HFF-Myc (cell line): ENCODE measurements around the gene SIMC1.
A peak's percentile ranks its signal among the peaks of the same experiment; 100 is the strongest.

Experiments used
- DNase-seq: peaks from one replicate; pipeline ENCODE4 v3.0.0-alpha.2; 2011; ENCODE audit warnings: low read depth; ENCODE audit errors: extremely low read depth
- H3K4me3 ChIP-seq: replicated peaks from 2 replicates; pipeline ENCODE4 v1.5.1; 2011; ENCODE audit warnings: low read depth, mild to moderate bottlenecking, control low read depth, low read length
- TF ChIP-seq, protein P1 (sequence below): IDR thresholded peaks from 2 replicates; pipeline ENCODE4 v1.5.1; 2012; ENCODE audit warnings: mild to moderate bottlenecking, low read depth, low read length, control low read depth; ENCODE audit errors: missing control alignments

The SIMC1 gene

DNA sequence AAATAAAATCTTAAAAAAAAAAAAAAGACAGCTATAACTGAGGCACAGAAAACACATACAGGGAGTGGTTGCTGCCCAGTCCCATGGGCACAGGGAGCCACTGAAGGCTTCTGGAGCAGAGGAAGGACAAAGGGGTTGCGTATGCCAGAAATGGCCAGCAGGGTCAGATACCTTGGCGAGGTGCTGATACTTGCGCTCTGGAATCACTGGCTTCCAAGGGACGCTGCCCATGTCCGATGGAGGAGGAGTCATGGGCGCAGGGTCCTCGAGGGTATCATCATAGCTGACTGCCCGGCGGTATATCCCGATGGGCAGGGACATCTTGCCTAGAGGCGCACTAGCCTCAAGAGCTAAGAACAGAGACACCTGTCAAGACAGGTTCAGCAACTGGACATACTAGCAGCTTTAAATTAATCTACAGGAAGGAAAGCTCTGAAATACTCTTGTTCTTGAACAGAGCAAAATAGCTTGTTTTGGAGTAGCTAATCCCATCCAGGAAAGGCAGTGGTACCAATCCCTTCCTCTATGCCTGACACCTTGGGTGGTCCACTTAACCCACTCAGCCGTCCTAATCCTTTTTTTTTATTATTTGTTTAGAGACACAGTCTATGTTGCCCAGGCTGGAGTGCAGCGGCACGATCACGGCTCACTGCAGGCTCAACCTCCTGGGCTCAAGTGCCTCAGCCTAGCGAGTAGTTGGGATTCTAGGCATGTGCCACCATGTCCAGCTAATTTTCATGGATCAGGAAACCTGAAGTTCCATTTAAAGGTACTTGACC lies 117.4 kb downstream of the SIMC1 start:
- no peak overlapping the region for H3K4me3 ChIP-seq
- TF ChIP-seq, protein P1, sequence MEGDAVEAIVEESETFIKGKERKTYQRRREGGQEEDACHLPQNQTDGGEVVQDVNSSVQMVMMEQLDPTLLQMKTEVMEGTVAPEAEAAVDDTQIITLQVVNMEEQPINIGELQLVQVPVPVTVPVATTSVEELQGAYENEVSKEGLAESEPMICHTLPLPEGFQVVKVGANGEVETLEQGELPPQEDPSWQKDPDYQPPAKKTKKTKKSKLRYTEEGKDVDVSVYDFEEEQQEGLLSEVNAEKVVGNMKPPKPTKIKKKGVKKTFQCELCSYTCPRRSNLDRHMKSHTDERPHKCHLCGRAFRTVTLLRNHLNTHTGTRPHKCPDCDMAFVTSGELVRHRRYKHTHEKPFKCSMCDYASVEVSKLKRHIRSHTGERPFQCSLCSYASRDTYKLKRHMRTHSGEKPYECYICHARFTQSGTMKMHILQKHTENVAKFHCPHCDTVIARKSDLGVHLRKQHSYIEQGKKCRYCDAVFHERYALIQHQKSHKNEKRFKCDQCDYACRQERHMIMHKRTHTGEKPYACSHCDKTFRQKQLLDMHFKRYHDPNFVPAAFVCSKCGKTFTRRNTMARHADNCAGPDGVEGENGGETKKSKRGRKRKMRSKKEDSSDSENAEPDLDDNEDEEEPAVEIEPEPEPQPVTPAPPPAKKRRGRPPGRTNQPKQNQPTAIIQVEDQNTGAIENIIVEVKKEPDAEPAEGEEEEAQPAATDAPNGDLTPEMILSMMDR = no peak
- DNase-seq = no peak

GRCh38 chr5:176356179-176356566 lies 117.9 kb downstream of the SIMC1 start:
- TF ChIP-seq, protein P1 = no peak
- no peak overlapping the region for H3K4me3 ChIP-seq
- no peak for DNase-seq

DNA sequence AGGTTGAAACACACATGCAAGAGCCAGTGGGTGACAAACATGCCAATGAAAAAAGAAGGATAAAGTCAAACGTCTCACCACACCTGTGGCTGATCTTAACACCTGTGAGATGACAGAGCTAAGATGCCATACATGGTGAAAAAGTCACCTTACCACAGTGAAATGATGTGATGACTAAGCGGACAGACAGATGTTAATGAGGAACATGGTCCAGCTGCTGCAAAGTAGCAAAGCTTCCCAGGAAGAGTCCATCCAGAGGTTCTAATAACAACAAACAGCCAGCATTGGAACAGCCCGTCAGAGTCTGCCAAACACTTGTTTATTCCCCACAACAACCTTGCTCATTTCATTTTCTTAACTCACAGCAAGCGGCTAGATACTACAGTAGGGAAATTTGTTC lies 121.4 kb downstream of the SIMC1 start:
- peak; percentile 43 for DNase-seq
- H3K4me3 ChIP-seq = peak overlapping the region; percentile 98
- TF ChIP-seq, protein P1 = no peak

DNA sequence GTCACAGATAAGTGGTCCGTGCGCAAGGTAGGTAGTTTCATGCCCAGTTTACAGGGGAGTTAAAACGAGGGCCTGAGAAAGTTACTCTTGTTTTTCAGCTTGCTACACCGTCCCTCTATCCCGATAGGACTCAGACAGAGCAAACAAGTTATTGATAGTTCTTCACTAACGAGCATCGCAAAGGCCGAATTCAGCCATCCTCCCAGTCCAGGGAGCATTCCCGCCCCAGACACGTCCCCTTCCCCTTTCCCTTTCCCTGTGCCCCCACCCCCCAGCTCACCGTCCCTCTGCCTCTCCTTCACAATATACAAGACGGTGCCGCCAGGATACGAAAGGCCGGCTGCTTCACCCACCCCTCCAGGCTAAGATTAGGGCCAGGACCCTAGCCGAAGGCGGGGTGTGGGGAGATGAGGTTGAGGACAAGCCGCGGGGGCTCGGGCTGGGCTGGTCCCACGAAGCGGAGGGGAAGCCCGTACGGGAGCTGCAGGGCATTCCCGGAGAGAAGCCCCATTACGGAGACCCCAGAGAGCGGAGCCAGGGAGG lies 122.7 kb downstream of the SIMC1 start:
- peak overlapping the region; percentile 98 for H3K4me3 ChIP-seq
- no peak for DNase-seq
- TF ChIP-seq, protein P1 = no peak

DNA sequence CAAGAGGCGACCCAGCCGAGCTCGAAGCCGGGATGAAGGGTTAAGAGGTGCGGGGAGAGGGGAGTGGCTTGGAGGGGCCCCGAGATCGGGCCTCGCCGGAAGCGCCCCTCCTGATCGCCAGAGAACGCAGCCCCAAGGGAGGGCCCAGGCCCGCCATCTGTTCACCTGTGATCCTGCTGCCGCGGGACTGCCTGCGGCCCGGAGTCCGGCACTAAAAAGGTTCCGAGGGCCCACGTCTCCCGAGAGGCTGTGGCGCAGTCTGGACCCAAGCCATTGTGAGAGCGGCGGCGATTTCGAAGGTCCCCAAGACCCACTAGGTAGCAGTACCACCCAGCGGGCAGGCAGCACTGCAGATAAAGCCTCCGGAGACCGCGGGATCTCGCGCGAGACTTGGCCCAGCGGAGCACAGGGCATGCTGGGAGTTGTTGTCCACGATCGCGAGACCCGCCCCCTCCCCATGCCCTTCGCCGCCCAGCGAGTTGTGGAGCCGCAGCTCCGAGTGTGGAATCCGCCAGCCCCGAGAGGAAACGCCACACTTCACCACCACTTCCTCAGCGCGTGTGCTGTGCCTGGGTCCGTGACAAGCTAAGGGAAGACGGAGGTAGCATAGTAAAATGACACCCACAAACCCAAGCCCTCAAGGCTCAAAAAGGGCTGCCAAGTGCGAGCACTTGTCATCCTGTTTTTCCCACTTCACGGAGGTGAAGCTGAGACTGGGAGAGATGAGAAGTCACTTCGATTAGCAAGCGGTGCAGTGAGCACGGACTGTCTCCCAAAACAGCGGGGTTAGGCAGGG lies 123.4 kb downstream of the SIMC1 start, which contains the start of gene KIAA1191:
KIAA1191 (minus strand) TSS at position 328 of the 796 bp plus-strand sequence. CDS start 2,256 bp downstream, outside the sequence.
- DNase-seq = peak; percentile 56
- H3K4me3 ChIP-seq = peak within 1 kb of the TSS; percentile 98
- TF ChIP-seq, protein P1 = peak; percentile 4

DNA sequence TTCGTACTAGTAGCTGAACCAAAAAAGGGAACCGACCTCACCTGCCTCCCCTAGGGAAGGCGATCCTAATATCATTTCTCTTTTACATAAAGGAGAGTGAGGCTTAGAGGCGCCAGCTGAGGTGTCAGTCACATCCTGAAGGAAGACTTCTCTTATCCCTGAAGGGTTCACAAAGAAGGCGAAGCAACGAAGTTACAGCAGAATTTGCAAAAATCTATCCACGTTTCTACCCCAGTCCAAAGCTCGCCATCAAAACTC lies 123.9 kb downstream of the SIMC1 start:
- no peak for DNase-seq
- peak overlapping the region; percentile 98 for H3K4me3 ChIP-seq
- TF ChIP-seq, protein P1 = no peak
